KMS-11 (cell line): ENCODE results near the gene MAP6.

ENCODE experiments used
- H2AFZ ChIP-seq: fragments of 200-600 bp; sonication (generic); 2 replicates; pipeline ENCODE4 v1.6.1; 2016; ENCODE audit warnings: antibody characterized with exemption, mixed run types, low read depth
- H3K27ac ChIP-seq: fragments of 200-600 bp; sonication (generic); 2 replicates; pipeline ENCODE4 v1.6.1; 2016; ENCODE audit warnings: mild to moderate bottlenecking, mixed run types
- H3K27me3 ChIP-seq: fragments of 200-600 bp; sonication (generic); 2 replicates; pipeline ENCODE4 v1.6.1; 2017; ENCODE audit warnings: mild to moderate bottlenecking, low read depth, mixed run types, moderate library complexity; ENCODE audit not compliant: insufficient read depth
- H3K36me3 ChIP-seq: fragments of 200-600 bp; sonication (generic); 2 replicates; pipeline ENCODE4 v1.6.1; 2017; ENCODE audit warnings: mild to moderate bottlenecking, mixed run types; ENCODE audit not compliant: insufficient read depth
- H3K4me1 ChIP-seq: fragments of 200-600 bp; sonication (generic); 2 replicates; pipeline ENCODE4 v1.6.1; 2016; ENCODE audit warnings: mild to moderate bottlenecking, low read depth, mixed run types; ENCODE audit not compliant: poor library complexity, severe bottlenecking
- H3K4me2 ChIP-seq: fragments of 200-600 bp; sonication (generic); 2 replicates; pipeline ENCODE4 v1.7.0; 2016; ENCODE audit warnings: mild to moderate bottlenecking, mixed run types
- H3K4me3 ChIP-seq: fragments of 200-600 bp; sonication (generic); IDR thresholded peaks from 2 replicates; pipeline ENCODE4 v1.6.1; 2017; ENCODE audit warnings: low read depth, low read length, mixed read lengths; ENCODE audit not compliant: insufficient read depth
- H3K79me2 ChIP-seq: fragments of 200-600 bp; sonication (generic); 2 replicates; pipeline ENCODE4 v1.6.1; 2016; ENCODE audit warnings: low read depth, mixed run types; ENCODE audit not compliant: insufficient read depth
- H3K9ac ChIP-seq: fragments of 200-600 bp; sonication (generic); 2 replicates; pipeline ENCODE4 v1.6.1; 2016; ENCODE audit warnings: mild to moderate bottlenecking, mixed run types
- H4K20me1 ChIP-seq: fragments of 200-600 bp; sonication (generic); 2 replicates; pipeline ENCODE4 v1.6.1; 2016; ENCODE audit warnings: mild to moderate bottlenecking, mixed run types; ENCODE audit not compliant: insufficient read depth
- TF ChIP-seq, protein P1 (sequence below): fragments of 200-600 bp; sonication (generic); conservative IDR thresholded peaks from 2 replicates; pipeline ENCODE4 v1.6.1; 2017; ENCODE audit warnings: low read depth, mild to moderate bottlenecking, antibody characterized with exemption, low read length, moderate library complexity, mixed read lengths

Gene MAP6

DNA sequence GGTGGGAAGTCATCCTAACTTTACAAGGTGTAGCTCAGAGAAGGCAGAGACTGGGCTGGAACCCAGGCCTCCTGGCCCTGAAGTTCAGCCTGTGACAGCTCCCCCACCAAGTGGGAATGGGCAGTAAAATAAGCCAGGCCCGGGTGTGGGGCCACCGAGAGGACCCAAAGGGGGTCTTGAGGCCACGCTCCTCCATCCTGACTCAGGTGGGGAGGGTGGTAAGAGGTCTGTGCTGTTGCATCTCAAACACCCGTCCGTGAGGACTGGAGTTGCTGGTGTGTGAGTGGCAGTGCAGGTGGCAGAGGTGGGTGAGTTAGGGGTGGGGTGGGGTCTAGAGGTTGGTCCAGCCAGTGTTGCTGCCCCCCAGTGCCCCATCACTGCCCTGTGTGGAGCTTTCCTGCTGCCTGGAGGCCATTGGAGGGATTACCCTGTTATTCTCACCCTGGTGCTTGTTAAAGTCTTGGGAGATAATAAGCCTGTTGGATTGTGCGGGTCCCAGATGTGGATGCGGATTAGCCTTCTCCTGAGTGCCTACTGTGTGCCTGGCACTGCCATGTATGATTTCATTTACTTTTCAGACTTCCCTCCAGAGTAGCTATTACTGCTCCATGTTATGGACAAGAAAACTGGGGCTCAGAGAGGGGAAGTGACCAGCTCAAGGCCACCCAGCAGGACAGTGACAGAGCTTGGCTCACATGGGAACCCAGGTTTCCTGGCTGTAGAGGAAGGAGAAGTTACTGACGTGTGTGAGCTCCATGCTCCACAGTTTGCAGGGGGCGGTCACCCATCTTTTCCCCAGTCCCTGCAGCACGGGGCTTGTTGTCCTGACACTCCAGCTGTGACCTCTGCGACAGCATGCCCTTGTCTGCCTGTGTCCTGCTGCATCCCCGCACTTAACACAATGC is 93.9 kb downstream of the MAP6 start:
- Histone ChIP-seq H3K4me3 (no peak overlapping the region), H3K27ac (no peak overlapping the region), H3K36me3 (no peaks in the 10 kb centered on the region), H2AFZ (no peak overlapping the region), H3K27me3 (no peaks in the 10 kb centered on the region), H3K9ac (no peak overlapping the region), H3K4me2 (no peak overlapping the region), H3K79me2 (no peaks in the 10 kb centered on the region), H3K4me1 (no peaks in the 10 kb centered on the region), H4K20me1 (no peaks in the 10 kb centered on the region)
- TF ChIP-seq, protein P1, sequence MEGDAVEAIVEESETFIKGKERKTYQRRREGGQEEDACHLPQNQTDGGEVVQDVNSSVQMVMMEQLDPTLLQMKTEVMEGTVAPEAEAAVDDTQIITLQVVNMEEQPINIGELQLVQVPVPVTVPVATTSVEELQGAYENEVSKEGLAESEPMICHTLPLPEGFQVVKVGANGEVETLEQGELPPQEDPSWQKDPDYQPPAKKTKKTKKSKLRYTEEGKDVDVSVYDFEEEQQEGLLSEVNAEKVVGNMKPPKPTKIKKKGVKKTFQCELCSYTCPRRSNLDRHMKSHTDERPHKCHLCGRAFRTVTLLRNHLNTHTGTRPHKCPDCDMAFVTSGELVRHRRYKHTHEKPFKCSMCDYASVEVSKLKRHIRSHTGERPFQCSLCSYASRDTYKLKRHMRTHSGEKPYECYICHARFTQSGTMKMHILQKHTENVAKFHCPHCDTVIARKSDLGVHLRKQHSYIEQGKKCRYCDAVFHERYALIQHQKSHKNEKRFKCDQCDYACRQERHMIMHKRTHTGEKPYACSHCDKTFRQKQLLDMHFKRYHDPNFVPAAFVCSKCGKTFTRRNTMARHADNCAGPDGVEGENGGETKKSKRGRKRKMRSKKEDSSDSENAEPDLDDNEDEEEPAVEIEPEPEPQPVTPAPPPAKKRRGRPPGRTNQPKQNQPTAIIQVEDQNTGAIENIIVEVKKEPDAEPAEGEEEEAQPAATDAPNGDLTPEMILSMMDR: no peak; the same call in 1 of the 2 replicates

DNA sequence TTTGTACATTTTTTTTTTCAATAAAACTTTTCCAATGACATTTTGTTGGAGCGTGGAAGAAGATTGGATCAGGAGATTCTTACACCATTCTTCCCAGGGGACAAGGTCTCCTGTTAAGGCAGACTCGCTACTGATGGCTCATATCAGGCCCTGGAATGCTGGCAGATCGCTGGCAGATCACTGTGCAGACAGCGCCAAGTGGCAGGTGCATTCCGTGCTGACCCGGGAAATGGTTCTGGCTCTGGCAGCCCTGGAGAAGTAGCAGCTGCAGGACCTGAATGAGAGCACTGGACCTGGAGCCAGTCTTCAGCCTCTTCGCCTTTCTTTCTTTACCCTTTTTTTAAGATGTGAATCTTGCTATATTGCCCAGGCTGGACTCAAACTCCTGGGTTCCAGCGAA is 96.1 kb downstream of the MAP6 start:
- H2AFZ ChIP-seq: no peak overlapping the region
- no peak overlapping the region for H3K4me3 ChIP-seq
- no peaks in the 10 kb centered on the region for H3K79me2 ChIP-seq
- no peaks in the 10 kb centered on the region for H3K36me3 ChIP-seq
- H3K9ac ChIP-seq: no peak overlapping the region
- no peaks in the 10 kb centered on the region for H3K4me1 ChIP-seq
- H3K27ac ChIP-seq: no peak overlapping the region
- TF ChIP-seq, protein P1: no peak
- no peaks in the 10 kb centered on the region for H4K20me1 ChIP-seq
- no peak overlapping the region for H3K4me2 ChIP-seq
- no peaks in the 10 kb centered on the region for H3K27me3 ChIP-seq

DNA sequence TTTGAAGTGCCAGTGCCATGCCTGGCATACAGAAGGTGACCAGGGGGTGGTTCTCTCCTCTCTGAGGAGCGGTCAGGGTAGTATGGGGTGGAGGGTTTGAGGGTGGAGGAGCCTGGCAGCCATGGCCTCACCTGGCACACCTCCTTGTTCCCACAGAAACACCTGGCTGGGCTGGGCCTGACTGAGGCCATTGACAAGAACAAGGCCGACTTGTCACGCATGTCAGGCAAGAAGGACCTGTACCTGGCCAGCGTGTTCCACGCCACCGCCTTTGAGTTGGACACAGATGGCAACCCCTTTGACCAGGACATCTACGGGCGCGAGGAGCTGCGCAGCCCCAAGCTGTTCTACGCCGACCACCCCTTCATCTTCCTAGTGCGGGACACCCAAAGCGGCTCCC is 97.2 kb downstream of the MAP6 start:
- H3K4me1 ChIP-seq: no peaks in the 10 kb centered on the region
- H3K36me3 ChIP-seq: no peaks in the 10 kb centered on the region
- no peaks in the 10 kb centered on the region for H3K79me2 ChIP-seq
- no peak overlapping the region for H3K9ac ChIP-seq
- H3K27me3 ChIP-seq: no peaks in the 10 kb centered on the region
- H2AFZ ChIP-seq: no peak overlapping the region
- TF ChIP-seq, protein P1: no peak
- H3K27ac ChIP-seq: no peak overlapping the region
- no peaks in the 10 kb centered on the region for H4K20me1 ChIP-seq
- no peak overlapping the region for H3K4me2 ChIP-seq
- no peak overlapping the region for H3K4me3 ChIP-seq

DNA sequence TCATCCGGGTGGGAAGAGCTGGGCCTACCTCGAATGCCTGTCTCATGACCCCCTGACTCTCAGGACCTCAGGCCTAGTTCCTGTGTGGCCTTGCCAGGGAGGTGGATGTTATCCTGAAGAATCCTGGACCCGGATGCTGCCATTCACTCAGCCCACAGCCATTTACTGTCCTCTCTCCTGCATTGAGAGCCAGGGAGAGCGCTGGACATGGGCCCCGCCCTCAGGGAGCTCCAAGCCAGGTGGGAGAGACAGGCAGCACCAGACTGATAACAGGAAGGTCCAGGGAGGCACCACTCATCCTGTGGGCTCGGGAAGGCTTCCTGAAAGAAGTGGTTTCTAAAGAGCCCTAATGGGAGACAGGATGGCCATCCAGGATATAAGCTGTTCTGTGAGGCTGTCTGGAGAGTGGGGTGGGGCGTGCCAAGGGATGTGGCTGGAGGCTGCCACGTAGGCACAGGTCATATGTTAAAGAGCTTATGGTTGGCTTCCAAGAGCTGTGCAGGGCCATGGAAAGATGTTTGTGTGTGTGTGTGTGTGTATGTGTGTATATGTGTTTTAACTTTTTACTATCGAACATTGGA is 98.2 kb downstream of the MAP6 start:
- Histone ChIP-seq H3K4me1 (no peaks in the 10 kb centered on the region), H3K4me3 (no peak overlapping the region), H3K36me3 (no peaks in the 10 kb centered on the region), H3K9ac (no peak overlapping the region), H3K27me3 (no peaks in the 10 kb centered on the region), H3K4me2 (no peak overlapping the region), H2AFZ (no peak overlapping the region), H4K20me1 (no peaks in the 10 kb centered on the region), H3K27ac (no peak overlapping the region), H3K79me2 (no peaks in the 10 kb centered on the region)
- TF ChIP-seq, protein P1: no peak
